ENCODE results near the gene TSPY10.
"Not testable (repeated sequence)": the region's sequence is repeated elsewhere in the genome, so short reads cannot be mapped to it uniquely, and the experiment has no call there.

The TSPY10 gene
- total RNA-seq: 0 reads per million in 18 experiments

DNA sequence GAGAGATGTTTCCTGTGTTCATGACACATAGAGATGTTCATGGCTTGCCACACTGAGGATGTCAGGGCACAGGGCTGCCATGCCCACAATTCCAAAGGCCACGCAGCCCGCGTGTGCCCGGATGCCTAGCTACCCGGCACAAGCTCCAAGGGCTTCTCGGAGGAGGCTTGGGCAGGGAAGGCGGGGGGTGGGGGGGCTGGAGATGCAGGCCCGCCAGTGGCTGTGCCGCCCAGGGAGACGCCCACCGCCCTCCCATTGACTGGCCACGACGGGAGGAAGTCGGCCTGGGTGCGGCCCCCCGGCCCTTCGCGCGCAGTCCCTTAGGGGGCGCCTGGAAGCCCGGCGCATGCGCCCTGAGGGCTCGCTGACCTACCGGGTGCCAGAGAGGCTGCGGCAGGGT lies at the start of gene TSPY10:
TSPY10 (plus strand) TSS at position 301 of the 400 bp plus-strand sequence; CDS start at position 347, 46 bp downstream.
- not testable (repeated sequence) for DNase-seq

DNA sequence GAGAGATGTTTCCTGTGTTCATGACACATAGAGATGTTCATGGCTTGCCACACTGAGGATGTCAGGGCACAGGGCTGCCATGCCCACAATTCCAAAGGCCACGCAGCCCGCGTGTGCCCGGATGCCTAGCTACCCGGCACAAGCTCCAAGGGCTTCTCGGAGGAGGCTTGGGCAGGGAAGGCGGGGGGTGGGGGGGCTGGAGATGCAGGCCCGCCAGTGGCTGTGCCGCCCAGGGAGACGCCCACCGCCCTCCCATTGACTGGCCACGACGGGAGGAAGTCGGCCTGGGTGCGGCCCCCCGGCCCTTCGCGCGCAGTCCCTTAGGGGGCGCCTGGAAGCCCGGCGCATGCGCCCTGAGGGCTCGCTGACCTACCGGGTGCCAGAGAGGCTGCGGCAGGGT lies 40.7 kb upstream of the TSPY10 start, which contains the start of gene TSPY9:
TSPY9 (plus strand) TSS at position 301 of the 400 bp plus-strand sequence; CDS start at position 347, 46 bp downstream.
- not testable (repeated sequence) for DNase-seq

DNA sequence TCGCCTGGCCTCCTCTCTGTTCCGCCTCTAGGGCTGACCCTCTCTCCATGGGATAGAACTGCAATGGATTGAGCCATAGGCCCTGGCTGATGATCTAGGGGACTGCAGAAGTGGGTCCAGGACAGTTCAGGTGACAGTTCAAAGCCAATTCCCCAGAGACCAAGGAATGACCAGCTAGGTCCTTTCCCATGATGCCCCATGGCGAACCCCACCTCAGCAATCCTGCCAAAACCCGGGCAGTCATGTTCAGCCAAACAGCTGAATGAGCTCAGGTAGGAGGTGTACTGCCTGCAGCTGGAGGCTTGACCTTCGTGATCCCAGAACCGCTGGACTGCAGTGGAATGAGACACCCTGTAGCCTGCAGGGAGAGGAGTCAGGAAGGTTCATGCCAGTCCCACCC lies 23.3 kb upstream of the TSPY10 start:
- DNase-seq: not testable (repeated sequence)

- DNase-seq: not testable (repeated sequence)
These were observed 11.4 kb upstream of the TSPY10 start for GRCh38 chrY:9516287-9516686.

All from inflammatory macrophage (primary cell).